Measurements from ENCODE around the gene PAK5.

The PAK5 gene

GRCh38 chr20:9705722-9706476 is 133.0 kb downstream of the PAK5 start:
- TF ChIP-seq CTCF (IDR thresholded peaks at IDR 0.05; ENCODE audit: low read depth, low read length), result no peak
- no peak for DNase-seq (ENCODE audit: extremely low read depth, low read depth)

DNA sequence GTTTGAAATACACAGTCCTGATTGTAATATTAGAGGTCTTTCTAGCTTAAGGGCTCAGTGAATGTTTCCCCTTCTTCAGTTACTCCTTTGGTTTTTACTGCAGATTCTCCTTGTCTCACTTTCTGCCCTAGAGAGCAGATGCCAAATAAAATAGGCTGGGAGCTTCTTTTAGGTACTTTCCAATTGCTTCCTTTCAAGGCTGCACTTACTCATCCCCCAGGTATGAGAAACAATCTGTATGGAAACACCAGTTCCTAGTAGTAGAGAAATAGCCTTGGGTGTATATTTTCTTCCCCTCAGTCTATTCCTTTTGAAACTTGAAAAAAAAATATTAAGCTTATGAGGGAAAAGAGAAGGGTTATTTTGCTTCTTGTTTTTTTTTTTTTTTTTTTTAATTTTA is 139.7 kb downstream of the PAK5 start:
- no peak for DNase-seq (ENCODE audit: extremely low read depth, low read depth)
- TF ChIP-seq CTCF (IDR thresholded peaks at IDR 0.05; ENCODE audit: low read depth, low read length), result no peak

- no peak for DNase-seq (ENCODE audit: extremely low read depth, low read depth)
- no peak for TF ChIP-seq CTCF (IDR thresholded peaks at IDR 0.05; ENCODE audit: low read depth, low read length)
Observed at GRCh38 chr20:9689041-9689440, 149.8 kb downstream of the PAK5 start.

GRCh38 chr20:9686866-9687265 is 152.0 kb downstream of the PAK5 start:
- no peak for TF ChIP-seq CTCF (IDR thresholded peaks at IDR 0.05; ENCODE audit: low read depth, low read length)
- DNase-seq (ENCODE audit: extremely low read depth, low read depth), result no peak

GRCh38 chr20:9686455-9686854 is 152.4 kb downstream of the PAK5 start:
- no peak for DNase-seq (ENCODE audit: extremely low read depth, low read depth)
- no peak for TF ChIP-seq CTCF (IDR thresholded peaks at IDR 0.05; ENCODE audit: low read depth, low read length)

DNA sequence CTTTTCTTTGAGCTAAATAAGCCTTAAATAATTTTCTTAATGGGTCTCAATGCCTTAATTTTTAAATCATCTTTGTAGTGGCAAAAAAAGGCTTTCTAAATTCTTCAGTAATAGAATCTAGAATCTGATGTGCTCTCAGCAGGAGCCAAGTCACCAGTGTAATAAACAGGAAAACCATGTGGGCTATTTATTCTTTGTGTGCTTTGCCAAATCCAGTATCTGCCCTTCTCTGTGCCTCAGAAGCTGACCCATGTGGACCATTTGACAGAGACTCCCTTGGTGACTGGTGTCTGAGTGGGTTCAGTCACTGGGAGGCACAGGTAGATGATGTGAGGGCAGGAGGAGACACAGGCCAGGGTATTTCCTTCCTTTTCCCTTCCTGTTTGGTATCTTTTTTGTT is 152.9 kb downstream of the PAK5 start:
- DNase-seq (ENCODE audit: extremely low read depth, low read depth), result no peak
- TF ChIP-seq CTCF (IDR thresholded peaks at IDR 0.05; ENCODE audit: low read depth, low read length), result no peak

DNA sequence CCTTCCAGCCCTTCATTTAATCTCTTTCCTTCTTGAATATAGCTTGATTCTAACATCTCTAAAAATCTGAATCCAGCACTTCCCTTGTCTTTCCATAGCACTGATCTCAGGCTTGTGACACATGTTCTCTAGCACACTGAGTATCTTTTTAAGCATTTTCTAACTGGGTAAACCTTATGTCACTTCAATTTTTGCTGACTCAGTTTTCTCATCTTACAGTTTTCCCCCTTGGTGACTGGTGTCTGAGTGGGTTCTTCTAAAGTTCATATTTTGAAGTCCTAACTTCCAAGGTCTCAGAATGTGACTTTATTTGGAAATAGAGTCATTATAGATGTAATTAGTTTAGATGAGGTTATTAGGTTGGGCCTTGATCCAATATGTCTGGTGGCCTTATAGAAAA is 153.9 kb downstream of the PAK5 start:
- no peak for DNase-seq (ENCODE audit: extremely low read depth, low read depth)
- no peak for TF ChIP-seq CTCF (IDR thresholded peaks at IDR 0.05; ENCODE audit: low read depth, low read length)

All from AG09319 (cell line).